GM18951 (cell line): ENCODE results near the gene GPR78.

Experiments used
- POLR2A ChIP-seq: IDR thresholded peaks from 4 replicates; pipeline ENCODE4 v1.6.1; 2011; ENCODE audit warnings: mild to moderate bottlenecking; ENCODE audit not compliant: insufficient read length, insufficient read depth; ENCODE audit errors: extremely low read depth
- in situ Hi-C: fragments of 300-500 bp; cut with MboI; formaldehyde crosslinking; loops from one replicate; pipeline ENCODE4 v1.12.0; 2022; ENCODE audit warnings: low sequenced_read_pairs, mixed read lengths, inconsistent platforms; ENCODE audit not compliant: unreplicated experiment

The GPR78 gene

GRCh38 chr4:8598391-8599090 lies 18.3 kb downstream of the GPR78 start:
- TF ChIP-seq POLR2A = no peak
- in situ Hi-C loops = no loop called here

GRCh38 chr4:8599091-8599460 lies 18.9 kb downstream of the GPR78 start:
- TF ChIP-seq POLR2A = no peak
- in situ Hi-C loops = no loop called here

GRCh38 chr4:8599657-8600056 lies 19.5 kb downstream of the GPR78 start:
- TF ChIP-seq POLR2A = no peak
- in situ Hi-C loops = no loop called here

GRCh38 chr4:8600266-8600665 lies 20.1 kb downstream of the GPR78 start:
- no peak for TF ChIP-seq POLR2A
- in situ Hi-C loops = no loop called here

GRCh38 chr4:8600686-8601085 lies 20.5 kb downstream of the GPR78 start:
- in situ Hi-C loops = no loop called here

GRCh38 chr4:8601086-8601485 lies 20.9 kb downstream of the GPR78 start:
- in situ Hi-C loops = no loop called here
- TF ChIP-seq POLR2A = no peak

More at GRCh38 chr4:8600686-8601085, 20.5 kb downstream of the GPR78 start:
- no peak for TF ChIP-seq POLR2A

- in situ Hi-C loops = no loop called here
- no peak for TF ChIP-seq POLR2A
These were observed 21.4 kb downstream of the GPR78 start for GRCh38 chr4:8601556-8601955.

GRCh38 chr4:8602686-8603430 lies 22.7 kb downstream of the GPR78 start:
- no peak for TF ChIP-seq POLR2A

GRCh38 chr4:8603931-8604330 lies 23.7 kb downstream of the GPR78 start:
- no peak for TF ChIP-seq POLR2A
- in situ Hi-C loops = no loop called here

More at GRCh38 chr4:8602686-8603430, 22.7 kb downstream of the GPR78 start:
- in situ Hi-C loops = no loop called here

GRCh38 chr4:8605289-8605688 lies 25.1 kb downstream of the GPR78 start:
- TF ChIP-seq POLR2A = no peak
- in situ Hi-C loops = no loop called here

GRCh38 chr4:8606476-8606875 lies 26.3 kb downstream of the GPR78 start:
- in situ Hi-C loops = no loop called here
- TF ChIP-seq POLR2A = no peak

- in situ Hi-C loops = no loop called here
- TF ChIP-seq POLR2A = no peak
These were observed 26.8 kb downstream of the GPR78 start for GRCh38 chr4:8606966-8607365.

GRCh38 chr4:8607603-8608481 lies 27.6 kb downstream of the GPR78 start:
- TF ChIP-seq POLR2A = no peak
- in situ Hi-C loops = no loop called here
